ENCODE measurements around the gene SNX2. TPM values are rescaled to one million over a fixed set of nuclear protein-coding genes. Genes with fewer than 3 reads are reported as not detected.

The SNX2 gene
- total and polyA plus RNA-seq, 9 of the 15 experiments (the other 6 are each of a cell fraction or from before 2014, with no cell fraction given) = 35.2 to 86.0 (median 58.1) TPM

DNA sequence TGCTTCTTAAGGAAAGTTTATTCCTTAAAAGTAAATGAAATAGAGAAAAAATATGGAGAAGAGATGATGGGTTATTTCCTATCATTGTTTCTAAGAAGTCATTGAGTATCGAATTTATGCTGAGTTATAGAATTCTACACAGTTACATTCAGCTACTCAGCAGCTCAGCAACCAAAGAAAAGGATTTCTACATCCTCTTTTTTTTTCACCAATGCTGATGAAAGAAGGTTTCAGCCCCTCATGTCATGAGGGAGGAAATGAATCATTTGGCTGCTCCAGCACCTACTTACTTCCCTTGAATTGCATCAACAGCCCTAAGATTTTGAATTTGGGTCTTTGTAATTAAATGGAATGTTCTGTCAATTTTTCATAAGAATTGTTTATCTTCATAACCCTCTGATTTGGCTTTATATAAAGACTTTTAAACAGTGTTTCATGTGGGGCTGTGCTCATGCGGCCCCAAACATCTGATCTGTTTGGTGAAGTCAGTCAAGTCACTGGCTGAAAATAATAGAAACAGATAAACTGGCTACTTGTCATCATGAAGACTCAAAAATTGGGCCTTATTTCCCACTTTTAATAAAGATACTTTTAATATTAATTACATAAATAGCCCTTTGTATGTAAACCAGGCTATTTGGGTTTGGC, 18.5 kb upstream of the SNX2 start (continued):
- TF ChIP-seq TOE1 (IDR thresholded peaks at IDR 0.05; ENCODE audit: borderline replicate concordance) (no peak), TOE1 (CRISPR knock-in tag; IDR thresholded peaks at IDR 0.05; ENCODE audit: borderline replicate concordance, low read depth) (no peak), L3MBTL2 (IDR thresholded peaks at IDR 0.05) (no peak), ZBTB8A (IDR thresholded peaks at IDR 0.05; ENCODE audit: partially characterized antibody) (no peak), POLR3A (IDR thresholded peaks at IDR 0.05; ENCODE audit: borderline replicate concordance, extremely low read depth, insufficient read depth, insufficient read length) (no peak), ZEB2 (IDR thresholded peaks at IDR 0.05) (no peak), TRIM24 (IDR thresholded peaks at IDR 0.05) (peak in 1 of 2 experiments; percentile 31; a peak in 1 of 4 replicates), HOXB6 (CRISPR knock-in tag; IDR thresholded peaks at IDR 0.05; ENCODE audit: borderline replicate concordance) (no peak), OTX1 (CRISPR knock-in tag; IDR thresholded peaks at IDR 0.05) (no peak), CEBPG (CRISPR knock-in tag; IDR thresholded peaks at IDR 0.05) (no peak), CEBPG (tag; conservative IDR thresholded peaks at IDR 0.05 in 1 of 2, IDR thresholded peaks at IDR 0.05 in 1 of 2) (peak; percentile 56 to 87; a peak in 3 of 4 replicates), CHD1 (IDR thresholded peaks at IDR 0.05; ENCODE audit: low read length) (no peak), SUPT5H (IDR thresholded peaks at IDR 0.05) (no peak), PATZ1 (CRISPR knock-in tag; IDR thresholded peaks at IDR 0.05; ENCODE audit: borderline replicate concordance) (no peak), ZNF134 (CRISPR knock-in tag; conservative IDR thresholded peaks at IDR 0.05) (no peak), ZNF212 (CRISPR knock-in tag; IDR thresholded peaks at IDR 0.05) (no peak), FOS (IDR thresholded peaks at IDR 0.05; ENCODE audit: extremely low read depth, insufficient read length) (no peak), JUN (IDR thresholded peaks at IDR 0.05; ENCODE audit: borderline replicate concordance, low read depth, low read length) (peak; percentile 54; the same call in 1 of the 2 replicates), JUN (CRISPR knock-in tag; IDR thresholded peaks at IDR 0.05; ENCODE audit: borderline replicate concordance) (no peak), CBX5 (IDR thresholded peaks at IDR 0.05; ENCODE audit: borderline replicate concordance, low read depth) (no peak), HMGXB4 (CRISPR knock-in tag; IDR thresholded peaks at IDR 0.05) (no peak)
- TF ChIP-seq, protein P1, sequence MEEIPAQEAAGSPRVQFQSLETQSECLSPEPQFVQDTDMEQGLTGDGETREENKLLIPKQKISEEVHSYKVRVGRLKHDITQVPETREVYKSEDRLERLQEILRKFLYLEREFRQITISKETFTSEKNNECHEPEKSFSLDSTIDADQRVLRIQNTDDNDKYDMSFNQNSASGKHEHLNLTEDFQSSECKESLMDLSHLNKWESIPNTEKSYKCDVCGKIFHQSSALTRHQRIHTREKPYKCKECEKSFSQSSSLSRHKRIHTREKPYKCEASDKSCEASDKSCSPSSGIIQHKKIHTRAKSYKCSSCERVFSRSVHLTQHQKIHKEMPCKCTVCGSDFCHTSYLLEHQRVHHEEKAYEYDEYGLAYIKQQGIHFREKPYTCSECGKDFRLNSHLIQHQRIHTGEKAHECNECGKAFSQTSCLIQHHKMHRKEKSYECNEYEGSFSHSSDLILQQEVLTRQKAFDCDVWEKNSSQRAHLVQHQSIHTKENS (CRISPR knock-in tag; IDR thresholded peaks at IDR 0.05) = no peak
- TF ChIP-seq, protein P2, sequence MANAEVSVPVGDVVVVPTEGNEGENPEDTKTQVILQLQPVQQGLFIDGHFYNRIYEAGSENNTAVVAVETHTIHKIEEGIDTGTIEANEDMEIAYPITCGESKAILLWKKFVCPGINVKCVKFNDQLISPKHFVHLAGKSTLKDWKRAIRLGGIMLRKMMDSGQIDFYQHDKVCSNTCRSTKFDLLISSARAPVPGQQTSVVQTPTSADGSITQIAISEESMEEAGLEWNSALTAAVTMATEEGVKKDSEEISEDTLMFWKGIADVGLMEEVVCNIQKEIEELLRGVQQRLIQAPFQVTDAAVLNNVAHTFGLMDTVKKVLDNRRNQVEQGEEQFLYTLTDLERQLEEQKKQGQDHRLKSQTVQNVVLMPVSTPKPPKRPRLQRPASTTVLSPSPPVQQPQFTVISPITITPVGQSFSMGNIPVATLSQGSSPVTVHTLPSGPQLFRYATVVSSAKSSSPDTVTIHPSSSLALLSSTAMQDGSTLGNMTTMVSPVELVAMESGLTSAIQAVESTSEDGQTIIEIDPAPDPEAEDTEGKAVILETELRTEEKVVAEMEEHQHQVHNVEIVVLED (CRISPR knock-in tag; IDR thresholded peaks at IDR 0.05) = no peak

Measured in K562 (cell line).